Middle frontal gyrus (tissue), 1 donor: Measurements from ENCODE around the gene CPNE7.
"Not testable (repeated sequence)": the region's sequence is repeated elsewhere in the genome, so short reads cannot be mapped to it uniquely, and the experiment has no call there.

Experiments
- DNase-seq: peaks from one replicate; pipeline ENCODE4 v3.0.0-alpha.2; 2015; ENCODE audit warnings: low spot score; ENCODE audit errors: extremely low spot score

CPNE7 gene

DNA sequence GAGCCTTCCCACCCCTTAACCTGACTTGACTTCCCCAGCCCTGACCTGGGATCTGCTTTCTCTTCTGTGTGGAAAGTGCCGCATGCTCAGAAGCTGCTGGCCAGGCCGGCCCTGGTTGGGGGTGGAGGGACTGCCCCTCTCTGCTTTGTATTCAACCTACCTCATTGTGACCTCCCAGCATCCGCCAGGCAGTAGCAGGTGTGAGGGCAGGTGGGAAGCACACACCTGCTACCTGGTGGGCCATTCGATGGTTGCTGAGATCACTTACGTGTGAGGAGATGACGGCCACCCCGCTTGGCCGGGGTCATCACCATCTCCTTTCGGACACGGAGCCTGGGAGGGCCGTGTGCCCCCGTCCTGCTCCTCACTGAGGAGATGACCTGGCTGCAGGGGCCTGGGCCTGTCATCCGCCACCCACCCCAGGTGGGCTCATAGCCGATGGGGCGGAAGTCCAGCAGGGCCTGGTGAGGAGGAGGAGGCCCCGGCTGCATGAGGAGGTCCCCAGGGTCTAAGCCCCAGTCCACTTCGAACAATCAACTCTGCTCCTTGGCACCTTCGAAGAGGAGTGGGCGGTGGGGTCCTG lies 7.1 kb downstream of the CPNE7 start:
- no peak for DNase-seq

DNA sequence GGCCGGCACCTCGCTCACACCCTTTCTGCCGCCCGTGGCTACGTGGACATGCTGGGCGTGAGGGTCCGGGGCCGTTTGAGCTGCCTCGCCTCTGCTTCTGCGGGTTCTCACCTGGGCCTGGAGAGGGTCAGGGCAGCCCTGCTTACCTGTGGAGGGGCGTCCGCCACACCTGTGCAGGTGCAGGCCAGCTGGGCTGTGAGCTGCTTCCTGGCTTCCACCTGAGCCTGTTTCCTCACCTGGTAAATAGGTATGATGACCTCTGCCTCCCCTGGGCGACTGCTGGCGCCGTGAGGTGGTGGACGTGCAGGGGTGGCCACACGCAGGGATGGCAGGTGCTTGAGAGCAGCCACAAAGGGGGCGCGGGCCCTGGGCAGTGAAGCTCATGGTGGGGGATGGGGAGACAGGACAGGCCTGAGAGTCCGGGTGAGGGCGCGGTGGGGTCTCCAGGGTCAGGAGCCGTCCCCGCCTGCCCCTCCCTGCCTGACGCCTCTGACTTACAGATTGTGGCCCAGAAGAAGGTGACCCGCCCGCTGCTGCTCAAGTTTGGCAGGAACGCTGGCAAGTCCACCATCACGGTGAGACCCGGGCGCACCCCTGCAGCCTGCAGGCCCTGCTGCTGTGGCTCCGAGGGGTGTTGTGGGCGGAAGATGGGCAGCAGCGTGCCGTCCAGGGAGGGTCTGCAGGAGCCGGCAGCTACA lies 7.8 kb downstream of the CPNE7 start:
- no peak for DNase-seq

DNA sequence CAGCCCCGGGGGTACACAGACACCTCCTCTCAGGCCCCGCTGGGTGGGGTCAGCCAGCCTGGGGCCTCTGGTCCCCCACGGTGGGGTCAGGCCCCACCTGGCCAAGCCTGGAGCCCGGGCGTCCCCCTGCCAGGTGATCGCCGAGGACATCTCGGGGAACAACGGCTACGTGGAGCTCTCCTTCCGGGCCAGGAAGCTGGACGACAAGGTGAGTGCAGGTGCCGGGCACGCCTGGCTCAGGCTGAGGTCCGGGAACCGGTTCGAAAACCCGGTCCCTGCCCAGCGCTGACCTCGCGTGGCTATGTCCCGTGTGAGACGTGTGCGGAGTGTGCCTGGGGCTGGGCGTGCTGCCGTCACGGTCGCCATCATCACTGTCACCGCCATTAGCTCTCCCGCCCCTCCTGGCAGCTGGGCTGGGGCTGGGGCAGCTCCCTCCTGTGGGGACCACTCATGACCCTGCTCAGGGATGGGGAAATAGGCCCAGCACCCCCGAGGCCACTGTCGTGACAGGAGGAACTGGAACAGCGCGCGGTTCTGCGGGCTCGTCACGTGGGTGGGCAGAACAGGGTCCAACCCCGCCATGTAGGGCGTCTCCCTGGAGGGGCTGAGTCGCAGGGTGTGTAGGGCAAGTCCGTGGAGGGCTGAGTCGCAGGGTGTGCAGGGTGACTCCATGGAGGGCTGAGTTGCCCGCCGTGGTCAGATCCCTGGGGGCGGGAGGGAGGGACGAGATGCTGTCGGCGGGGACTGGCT lies 8.5 kb downstream of the CPNE7 start:
- no peak for DNase-seq

DNA sequence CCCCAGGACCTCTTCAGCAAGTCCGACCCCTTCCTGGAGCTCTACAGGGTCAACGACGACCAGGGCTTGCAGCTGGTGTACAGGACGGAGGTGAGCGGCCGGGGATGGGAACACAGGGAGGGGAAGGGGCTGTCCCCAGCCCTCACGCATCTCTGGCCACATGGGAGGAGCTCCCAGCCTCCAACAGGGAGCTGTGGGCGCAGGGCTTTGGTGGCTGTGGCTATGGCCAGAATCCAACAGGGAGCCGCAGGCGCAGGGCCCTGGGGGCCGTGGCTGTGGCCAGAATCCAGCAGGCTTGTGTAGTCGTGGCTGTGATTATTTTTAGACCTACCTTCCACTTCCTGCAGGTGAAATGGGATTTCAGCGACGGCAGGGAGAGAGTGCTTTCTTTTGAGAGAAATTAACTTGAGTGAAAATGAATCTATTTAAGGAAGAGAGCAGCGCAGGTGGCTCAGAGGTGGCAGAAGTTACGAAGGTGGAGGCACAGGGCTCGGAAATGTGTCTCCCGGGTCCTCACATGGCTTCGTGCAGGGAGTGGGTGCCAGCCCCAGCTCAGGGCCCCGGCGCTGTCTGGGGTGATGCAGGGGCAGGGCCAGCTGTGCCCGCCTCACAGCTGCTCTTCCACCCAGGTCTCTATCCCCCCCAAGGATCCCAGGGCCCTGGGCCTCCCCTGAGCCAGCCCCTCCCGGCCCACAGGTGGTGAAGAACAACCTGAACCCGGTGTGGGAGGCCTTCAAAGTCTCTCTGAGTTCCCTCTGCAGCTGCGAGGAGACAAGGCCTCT lies 9.4 kb downstream of the CPNE7 start:
- no peak for DNase-seq

DNA sequence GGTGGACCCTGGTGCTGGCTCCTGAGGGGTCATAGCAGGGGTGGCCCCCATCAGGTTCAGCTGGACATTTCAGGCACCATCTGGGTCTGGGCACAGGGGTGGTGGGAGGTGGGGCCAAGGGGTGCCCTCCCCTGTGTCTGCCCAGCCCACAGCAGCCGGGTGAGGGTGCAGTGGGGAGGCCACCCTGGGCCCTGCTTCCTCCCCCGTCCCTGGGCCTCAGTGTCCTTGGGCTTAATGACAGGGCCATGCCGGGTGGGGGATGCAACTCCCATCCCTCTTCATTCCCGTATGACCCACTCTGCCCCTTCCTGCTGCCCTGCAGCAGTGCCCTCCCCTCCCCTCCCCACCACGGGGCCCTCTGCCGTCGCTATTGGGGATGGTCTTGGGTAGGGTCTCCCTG lies 10.7 kb downstream of the CPNE7 start:
- DNase-seq: no peak

DNA sequence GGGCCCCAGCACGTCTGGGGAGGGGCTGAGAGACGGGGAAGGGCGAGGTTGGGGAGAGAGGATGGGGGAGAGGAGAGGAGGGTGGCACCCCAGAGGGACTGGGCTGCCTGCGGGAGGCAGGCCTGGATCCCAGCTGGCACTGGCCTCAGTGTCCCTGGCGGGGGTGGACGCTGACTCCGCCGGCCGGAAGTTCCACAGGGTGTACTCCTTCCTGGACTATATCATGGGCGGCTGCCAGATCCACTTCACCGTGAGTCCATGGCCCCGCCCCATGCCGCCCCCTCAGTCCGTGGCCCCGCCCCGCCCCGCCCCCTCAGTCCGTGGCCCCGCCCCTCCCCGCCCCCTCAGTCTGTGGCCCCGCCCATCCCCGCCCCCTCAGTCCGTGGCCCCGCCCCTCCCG lies 11.3 kb downstream of the CPNE7 start:
- DNase-seq: no peak

DNA sequence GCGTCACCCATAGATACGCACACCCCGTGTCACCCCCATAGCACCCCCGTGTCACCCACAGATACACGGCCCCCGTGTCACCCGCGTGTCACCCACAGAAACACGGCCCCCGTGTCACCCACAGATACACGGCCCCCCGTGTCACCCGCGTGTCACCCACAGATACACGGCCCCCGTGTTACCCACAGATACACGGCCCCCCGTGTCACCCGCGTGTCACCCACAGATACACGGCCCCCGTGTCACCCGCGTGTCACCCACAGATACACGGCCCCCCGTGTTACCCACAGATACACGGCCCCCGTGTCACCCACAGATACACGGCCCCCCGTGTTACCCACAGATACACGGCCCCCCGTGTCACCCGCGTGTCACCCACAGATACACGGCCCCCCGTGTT lies 12.1 kb downstream of the CPNE7 start:
- not testable (repeated sequence) for DNase-seq

DNA sequence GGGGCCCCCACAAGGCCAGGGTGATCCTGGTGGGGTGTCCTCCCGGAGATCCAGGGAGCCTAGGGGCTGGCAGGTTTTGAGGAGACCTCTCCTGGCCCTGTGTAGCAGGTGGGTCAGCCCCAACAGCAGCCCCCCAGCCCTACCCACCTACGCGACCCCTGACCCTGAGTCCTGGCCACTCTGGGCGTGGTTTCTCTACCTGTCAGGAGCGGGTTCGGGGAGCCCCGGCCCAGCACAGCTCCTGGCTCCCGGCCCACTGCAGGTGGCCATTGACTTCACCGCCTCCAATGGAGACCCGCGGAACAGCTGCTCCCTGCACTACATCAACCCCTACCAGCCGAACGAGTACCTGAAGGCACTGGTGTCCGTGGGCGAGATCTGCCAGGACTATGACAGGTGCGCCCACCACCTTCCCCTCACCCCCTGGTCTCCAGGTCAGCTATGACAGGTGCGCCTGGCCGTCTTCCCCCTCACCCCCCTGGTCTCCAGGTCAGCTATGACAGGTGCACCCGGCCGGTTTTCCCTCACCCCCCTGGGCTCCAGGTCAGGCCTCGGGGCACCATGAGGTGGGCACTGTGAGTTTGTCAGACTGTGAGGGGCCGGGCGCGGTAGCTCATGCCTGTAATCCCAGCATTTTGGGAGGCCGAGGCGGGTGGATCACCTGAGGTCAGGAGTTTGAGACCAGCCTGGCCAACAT lies 13.0 kb downstream of the CPNE7 start:
- DNase-seq: no peak

DNA sequence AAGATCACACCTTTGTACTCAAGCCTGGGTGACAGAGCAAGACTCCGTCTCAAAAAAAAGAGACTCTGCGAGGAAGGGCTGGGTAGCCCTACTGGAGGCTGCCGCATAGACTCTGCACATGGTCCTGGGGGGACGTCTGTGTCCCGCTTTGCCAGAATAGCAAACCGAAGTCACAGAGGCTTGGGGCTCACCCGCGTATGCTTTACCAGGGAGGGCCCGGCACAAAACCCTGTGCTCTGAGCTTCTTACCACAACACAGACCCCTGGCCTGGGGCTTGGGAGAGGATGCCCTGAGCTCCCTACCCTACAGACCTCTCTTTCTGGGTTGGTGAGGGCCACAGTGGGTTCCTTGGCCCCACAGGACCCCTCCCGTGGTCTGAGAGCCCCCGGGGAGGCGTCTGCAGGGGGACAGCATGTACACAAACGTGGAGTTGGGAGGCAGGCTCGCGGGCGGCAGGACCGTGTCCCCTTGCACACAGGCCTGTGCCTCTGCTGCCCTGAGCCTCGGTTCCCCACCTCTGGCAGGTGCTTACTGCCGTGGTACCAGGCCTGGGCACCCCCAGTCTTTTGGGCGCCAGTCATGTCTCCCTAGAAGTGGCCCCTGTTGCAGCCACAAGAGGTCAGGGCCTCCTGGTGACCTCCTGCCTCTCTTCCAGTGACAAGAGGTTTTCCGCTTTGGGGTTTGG lies 13.8 kb downstream of the CPNE7 start:
- no peak for DNase-seq

DNA sequence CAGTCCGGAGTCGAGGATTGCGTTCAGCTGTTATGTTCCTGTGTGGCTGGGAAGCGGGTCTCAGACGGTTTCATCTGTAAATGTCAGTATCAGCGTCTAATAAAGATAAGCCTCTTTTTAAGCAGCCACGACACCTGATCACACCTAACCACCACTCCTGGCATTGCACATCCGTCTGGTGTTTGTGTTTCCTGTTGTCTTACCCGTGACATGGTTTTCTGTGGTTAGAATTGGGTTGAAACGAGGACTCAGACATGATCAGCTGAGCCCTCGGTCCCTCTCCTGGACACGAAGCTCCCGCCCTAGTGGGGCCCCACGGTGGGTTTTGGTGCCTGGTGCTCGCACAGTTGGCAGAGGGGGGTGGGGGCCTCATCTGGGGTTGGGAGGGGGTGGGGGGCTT lies 18.3 kb downstream of the CPNE7 start:
- DNase-seq: no peak

DNA sequence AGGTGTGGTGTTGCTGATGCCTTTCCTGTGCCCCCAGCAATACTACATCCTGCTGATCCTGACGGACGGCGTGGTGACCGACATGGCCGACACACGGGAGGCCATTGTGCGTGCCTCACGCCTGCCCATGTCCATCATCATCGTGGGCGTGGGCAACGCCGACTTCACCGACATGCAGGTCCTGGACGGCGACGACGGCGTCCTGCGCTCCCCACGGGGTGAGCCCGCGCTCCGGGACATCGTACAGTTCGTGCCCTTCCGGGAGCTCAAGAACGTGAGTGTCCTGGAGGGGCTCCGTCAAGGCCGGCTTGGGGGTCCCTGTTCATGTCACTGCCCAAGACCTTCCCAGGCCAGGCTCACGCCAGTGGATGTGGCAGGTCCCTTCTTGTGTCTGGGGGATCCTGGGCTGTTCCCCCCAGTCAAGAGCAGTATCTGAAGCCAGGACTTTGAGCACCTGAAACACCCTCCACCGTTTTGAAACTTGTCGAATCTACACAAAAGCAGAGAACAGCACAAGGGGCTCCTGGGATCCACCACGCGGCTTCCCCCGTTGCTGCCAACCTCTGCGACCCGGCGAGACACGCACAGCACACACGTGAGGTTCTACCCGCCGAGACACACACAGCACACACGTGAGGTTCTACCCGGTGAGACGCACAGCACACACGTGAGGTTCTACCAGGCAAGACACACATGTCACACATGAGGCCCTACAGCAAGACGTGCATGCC lies 19.9 kb downstream of the CPNE7 start:
- no peak for DNase-seq

DNA sequence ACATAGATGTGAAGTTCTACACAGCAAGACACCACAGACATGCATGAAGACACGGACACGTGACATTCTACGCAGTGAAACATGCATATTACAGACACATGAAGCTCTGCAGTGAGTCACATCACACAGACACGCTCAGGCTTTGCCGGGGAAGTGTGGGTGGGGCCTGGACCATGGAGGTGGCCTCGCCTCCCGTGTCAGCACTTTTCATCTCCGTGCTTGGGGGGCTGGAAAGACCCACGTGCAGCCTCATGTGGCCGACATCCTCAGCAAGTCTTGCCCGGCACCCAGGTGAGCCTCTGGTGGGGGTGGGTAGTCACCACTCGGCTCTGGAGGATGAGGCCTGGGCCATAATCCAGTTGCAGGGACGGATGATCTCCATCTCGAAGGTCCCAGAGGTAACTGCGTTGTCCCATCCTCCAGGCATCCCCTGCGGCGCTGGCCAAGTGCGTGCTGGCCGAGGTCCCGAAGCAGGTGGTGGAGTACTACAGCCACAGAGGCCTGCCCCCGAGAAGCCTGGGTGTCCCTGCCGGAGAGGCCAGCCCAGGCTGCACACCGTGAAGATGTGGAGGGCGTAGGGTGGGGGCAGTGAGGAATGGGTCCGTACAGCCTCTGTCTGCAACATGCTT lies 20.6 kb downstream of the CPNE7 start:
- DNase-seq: no peak

DNA sequence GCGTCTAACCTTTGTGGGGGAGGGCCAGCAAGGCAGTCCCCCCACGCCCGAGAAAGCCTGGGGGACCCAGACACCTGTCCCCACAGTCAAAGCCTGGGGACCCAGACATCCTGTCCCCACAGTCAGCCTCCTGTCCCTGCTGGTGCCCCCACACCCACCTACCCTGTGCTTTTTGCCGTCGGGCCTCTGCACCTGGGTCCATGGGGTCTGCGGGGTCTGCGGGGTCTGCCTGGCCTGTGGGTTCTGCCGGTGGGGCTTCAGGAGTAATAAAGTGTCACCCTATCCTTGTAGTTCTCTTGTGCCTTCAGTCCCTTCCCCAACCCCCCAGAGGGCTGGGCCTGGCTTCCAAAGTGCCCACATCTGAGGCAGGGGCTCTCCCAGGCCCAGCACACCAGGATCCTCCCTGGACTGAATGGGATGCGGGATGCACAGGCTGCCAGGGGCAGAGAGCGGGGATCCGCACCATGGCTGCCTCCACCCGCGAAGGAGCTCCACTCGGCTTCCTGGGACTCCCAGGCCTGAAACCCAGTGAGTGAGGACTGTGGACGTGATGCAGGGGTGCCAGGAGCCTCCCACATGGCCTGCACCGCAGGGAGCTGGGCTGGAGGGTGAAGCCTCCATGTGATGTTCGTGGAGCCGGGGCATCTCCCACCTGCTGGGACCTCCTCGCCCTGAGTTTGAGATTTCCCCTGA lies 21.5 kb downstream of the CPNE7 start:
- DNase-seq: no peak

DNA sequence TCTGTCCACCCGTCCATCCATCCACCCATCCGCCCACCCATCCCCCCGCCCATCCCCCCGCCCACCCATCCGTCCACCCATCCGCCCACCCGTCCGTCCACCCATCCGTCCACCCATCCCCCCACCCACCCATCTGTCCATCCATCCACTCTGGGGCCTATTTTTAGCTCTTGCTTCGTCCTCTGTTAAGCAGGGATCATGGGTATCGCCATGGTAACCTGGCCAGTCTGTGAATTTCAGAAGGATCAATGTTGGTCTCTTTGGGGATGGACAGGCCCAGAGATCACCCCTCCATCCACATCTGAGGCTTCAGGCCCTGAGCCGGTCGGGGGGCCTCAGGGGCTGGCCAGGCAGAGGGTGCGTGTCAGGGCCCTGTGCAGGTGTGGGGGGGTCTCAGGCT lies 22.6 kb downstream of the CPNE7 start:
- DNase-seq: no peak

DNA sequence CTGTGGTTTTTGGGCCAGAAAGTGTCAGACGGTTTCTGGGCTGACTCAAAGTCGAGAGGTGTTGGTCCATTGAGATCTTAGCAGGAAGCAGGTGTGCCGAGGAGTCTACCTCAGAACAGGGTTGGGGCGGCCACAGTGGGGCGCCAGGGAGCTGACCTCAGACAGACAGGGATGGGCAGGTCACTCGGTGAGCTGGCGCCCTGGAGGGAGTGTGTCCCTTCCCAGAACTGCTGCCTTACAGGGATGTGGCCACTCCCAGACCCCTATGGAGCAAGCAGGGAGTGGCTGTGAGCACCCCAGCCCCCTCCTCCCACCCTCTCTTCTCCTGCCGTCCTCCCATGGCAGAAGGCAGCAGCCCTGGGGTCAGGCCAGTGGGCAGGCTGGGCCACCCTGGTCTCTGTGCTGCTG lies 23.9 kb downstream of the CPNE7 start:
- no peak for DNase-seq

DNA sequence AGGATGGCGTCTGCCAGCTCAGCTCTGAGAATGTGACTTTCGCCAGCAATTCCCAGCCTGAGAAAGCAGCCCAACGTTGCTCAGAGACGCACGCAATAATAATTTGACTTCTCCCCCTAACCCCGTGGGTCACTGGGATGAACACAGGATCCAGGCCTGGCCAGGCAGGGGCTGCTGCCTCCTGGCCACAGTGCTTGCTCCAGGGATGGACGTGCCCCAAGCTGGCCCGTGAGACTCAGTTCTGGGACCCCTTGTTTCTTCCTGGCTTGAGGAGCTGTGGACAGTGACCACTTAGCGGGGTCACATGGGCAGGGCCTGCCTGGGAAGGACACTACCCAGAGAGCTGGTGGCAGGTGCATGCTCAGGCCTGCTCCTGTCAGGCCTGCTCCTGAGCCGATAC lies 24.3 kb downstream of the CPNE7 start:
- no peak for DNase-seq

DNA sequence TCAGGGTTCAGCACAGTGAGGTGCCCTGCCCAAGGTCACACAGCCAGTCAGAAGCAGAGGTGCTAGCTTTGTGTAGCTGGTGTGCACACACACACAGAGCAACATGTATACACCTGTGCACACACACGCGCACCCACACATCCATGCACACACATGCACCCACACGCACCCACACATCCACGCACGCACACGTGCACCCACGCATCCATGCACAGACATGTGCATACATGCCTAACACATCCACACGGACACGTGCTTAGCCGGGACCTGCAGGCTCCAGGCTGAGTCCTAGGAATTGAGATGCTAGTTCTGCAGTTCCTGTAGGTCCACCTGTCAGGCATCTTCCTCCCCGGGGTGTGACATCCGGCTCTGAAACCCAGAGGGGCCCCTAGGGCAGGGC lies 24.9 kb downstream of the CPNE7 start:
- DNase-seq: no peak

DNA sequence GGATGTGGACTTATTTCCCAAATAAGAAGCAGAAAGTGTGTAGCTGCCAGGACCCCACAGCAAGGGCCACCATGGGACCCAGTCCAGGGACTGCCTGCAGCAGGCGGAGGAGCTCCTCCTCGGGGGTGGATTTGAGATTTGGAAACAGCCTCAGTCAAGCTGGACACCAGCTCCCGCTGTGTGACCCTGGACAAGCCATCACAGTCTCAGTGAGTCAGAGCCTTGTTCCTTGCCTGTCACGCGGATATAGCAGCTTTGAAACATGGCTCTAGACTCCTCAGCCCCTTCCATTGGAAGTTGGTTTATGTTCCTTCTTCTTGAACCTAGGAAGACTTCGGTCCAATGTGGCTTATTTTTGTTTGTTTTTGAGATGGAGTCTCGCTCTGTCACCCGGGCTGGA lies 25.4 kb downstream of the CPNE7 start:
- DNase-seq: no peak

DNA sequence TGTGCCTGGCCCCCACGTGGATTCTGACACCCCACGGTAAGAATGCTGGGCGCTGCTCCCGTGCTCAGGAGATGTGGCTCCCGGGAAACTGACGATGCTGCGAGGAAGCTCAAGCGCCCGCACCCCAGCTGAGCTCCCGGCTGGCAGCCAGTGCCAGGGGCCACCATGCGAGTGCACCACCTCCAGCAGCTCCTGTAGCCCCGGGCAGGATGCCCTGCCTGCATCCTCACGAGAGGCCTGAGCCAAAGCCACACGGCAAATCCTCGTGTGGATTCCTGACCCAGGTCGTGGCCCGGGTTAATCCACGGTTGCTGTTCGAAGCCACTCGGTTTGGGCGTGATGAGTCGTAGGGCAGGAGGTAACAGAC lies 26.3 kb downstream of the CPNE7 start:
- DNase-seq: no peak
